Testis (tissue), 3 donors: Measurements from ENCODE around the gene NEK7. TPM values are rescaled to one million over a fixed set of nuclear protein-coding genes. Genes with fewer than 3 reads are reported as not detected.

Source experiments
- DNase-seq: peaks from one replicate; pipeline ENCODE4 v3.0.0-alpha.2; 2019
- H3K27ac ChIP-seq, 2 donors: fragments of 200-600 bp; sonication (generic); one replicate each; pipeline ENCODE4 v1.5.1; 2019
- H3K27me3 ChIP-seq: fragments of 200-600 bp; sonication (generic); one replicate; pipeline ENCODE4 v1.5.1; 2019
- H3K36me3 ChIP-seq: fragments of 200-600 bp; sonication (generic); one replicate; pipeline ENCODE4 v1.5.1; 2017; ENCODE audit warnings: low read depth; ENCODE audit errors: missing control alignments
- H3K4me1 ChIP-seq: fragments of 200-600 bp; sonication (generic); one replicate; pipeline ENCODE4 v1.5.1; 2019
- H3K4me3 ChIP-seq, 2 donors: fragments of 200-600 bp; sonication (generic); one replicate each; pipeline ENCODE4 v1.5.1; 2017 to 2019
- H3K9me3 ChIP-seq: fragments of 200-600 bp; sonication (generic); one replicate; pipeline ENCODE4 v1.5.1; 2017
- POLR2A ChIP-seq: fragments of 450-650 bp; IDR thresholded peaks from one replicate; pipeline ENCODE4 v1.6.1; 2017; ENCODE audit warnings: antibody characterized with exemption, mild to moderate bottlenecking, moderate library complexity
- WGBS, 2 donors: methylation state at CpG; one replicate each; pipeline ENCODE4 v1.1.5; 2018; 5-methylcytosine and 5-hydroxymethylcytosine counted together
- intact Hi-C: fragments of 100-400 bp; cut with DNase I; formaldehyde crosslinking; loops from one replicate; pipeline ENCODE4 v1.15.1; 2023; ENCODE audit warnings: low total_unique reads
- polyA plus RNA-seq: library from polyadenylated mRNA; stranded (reverse); fragments of 350-450 nt; fragmentation: Illumina TruSeq; extraction: RNeasy Lipid Tissue Mini Kit (QIAGEN cat#74804); gene quantifications from one replicate; pipeline ENCODE4 v1.2.3, GENCODE V29; 2014; ENCODE audit warnings: low read depth, low replicate concordance; ENCODE audit not compliant: insufficient read depth
- total RNA-seq, 2 donors: library from RNA; depleted of rRNA; stranded (reverse); fragments of >200 nt; gene quantifications; one replicate each; pipeline ENCODE4 v1.2.3, GENCODE V29; 2016
- TF ChIP-seq, protein P1 (sequence below), 3 experiments: fragments of 450-650 bp in 2 of 3; fragments of 200-600 bp in 1 of 3; sonication (generic) in 1 of 3; IDR thresholded peaks; one replicate each; pipeline ENCODE4 v1.5.1; 2016 to 2019; ENCODE audit warnings: antibody characterized with exemption in 3 of 3, mild to moderate bottlenecking in 2 of 3, moderate library complexity in 1 of 3

Gene NEK7
- total and polyA plus RNA-seq, 3 donors from 2014 or later = 22.1 to 59.3 (median 59.1) TPM

DNA sequence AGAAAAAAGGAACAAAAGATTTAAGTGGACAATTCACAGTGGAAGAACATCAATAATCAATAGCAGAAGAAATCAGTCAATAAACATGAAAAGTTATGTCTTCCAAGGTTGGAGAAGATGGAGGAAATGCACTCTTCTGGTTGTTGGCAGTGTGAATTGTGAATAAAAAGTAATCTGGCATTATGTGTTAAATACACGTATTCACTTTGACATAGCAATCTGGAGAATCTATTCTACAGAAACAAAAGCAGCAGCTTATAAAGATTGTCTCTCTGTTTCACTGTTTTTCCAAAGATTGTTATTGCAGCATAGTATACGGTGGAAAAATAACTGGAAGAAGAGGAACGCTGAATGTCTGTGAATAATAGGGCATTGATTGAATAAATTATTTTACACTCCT lies 169.4 kb downstream of the NEK7 start:
- intact Hi-C loops = no loop called here
- TF ChIP-seq, protein P1, sequence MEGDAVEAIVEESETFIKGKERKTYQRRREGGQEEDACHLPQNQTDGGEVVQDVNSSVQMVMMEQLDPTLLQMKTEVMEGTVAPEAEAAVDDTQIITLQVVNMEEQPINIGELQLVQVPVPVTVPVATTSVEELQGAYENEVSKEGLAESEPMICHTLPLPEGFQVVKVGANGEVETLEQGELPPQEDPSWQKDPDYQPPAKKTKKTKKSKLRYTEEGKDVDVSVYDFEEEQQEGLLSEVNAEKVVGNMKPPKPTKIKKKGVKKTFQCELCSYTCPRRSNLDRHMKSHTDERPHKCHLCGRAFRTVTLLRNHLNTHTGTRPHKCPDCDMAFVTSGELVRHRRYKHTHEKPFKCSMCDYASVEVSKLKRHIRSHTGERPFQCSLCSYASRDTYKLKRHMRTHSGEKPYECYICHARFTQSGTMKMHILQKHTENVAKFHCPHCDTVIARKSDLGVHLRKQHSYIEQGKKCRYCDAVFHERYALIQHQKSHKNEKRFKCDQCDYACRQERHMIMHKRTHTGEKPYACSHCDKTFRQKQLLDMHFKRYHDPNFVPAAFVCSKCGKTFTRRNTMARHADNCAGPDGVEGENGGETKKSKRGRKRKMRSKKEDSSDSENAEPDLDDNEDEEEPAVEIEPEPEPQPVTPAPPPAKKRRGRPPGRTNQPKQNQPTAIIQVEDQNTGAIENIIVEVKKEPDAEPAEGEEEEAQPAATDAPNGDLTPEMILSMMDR (IDR thresholded peaks at IDR 0.05) = no peak
- TF ChIP-seq POLR2A = no peak

DNA sequence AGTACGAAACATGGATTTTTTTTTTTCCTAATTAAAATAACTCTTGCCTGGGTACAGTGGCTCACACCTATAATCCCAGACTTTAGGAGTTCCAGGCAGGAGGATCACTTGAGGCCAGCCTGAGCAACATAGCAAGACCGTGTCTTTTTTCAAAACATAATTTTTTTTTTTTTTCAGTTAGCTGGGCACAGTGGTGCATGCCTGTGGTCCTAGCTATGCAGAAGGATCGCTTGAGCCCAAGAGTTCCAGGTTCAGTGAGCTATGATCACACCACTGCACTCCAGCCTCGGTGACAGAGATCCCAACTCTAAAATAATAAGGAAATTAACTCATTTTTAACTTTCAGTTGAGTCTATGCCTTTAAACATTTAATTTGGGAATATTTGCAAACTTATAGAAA lies 170.1 kb downstream of the NEK7 start:
- WGBS, 2 donors = 78 to 80% methylated on average over 4 of the region's 4 CpGs
- Histone ChIP-seq H3K4me3 (no peak overlapping the region), H3K27me3 (no peaks in the 10 kb centered on the region), H3K4me1 (no peaks in the 10 kb centered on the region), H3K27ac (no peak overlapping the region), H3K36me3 (no peaks in the 10 kb centered on the region), H3K9me3 (no peaks in the 10 kb centered on the region)
- intact Hi-C loops = no loop called here
- TF ChIP-seq, protein P1 (IDR thresholded peaks at IDR 0.05) = no peak
- no peak for TF ChIP-seq POLR2A
- DNase-seq = no peak

More for the DNA sequence above, 169.4 kb downstream of the NEK7 start:
- H3K4me3 ChIP-seq = no peak overlapping the region
- H3K9me3 ChIP-seq = no peaks in the 10 kb centered on the region
- H3K27me3 ChIP-seq = no peaks in the 10 kb centered on the region
- H3K4me1 ChIP-seq = no peaks in the 10 kb centered on the region
- 72 to 78% methylated on average over 3 of the region's 3 CpGs for WGBS, 2 donors
- H3K36me3 ChIP-seq = no peaks in the 10 kb centered on the region
- H3K27ac ChIP-seq = no peak overlapping the region
- no peak for DNase-seq

DNA sequence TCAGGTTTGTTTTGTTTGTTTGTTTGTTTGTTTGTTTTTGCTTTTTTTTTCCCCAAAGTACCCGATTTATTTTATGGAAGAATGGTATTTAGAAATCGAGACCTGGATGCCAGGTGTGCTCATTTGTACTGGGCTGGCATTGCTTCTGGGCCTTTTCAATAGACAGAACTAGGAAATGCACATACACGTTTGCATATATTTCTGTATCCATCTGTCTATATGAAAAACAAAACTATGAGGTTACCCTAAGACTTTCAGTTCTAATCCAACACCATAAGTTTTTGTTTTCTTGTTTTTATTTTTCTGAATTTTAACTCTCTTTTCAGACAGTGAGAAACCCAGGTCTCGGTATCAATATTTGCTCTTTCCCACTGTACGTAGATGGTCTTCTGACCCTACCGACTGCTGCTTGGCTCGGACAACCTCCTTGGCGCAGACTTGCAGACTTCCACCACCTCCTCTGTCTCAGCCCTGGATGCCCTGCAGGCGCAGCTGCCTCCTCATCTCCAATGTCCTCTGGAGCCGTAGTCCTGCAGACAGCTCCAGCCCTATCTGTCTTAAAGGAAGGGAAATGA lies 171.7 kb downstream of the NEK7 start:
- Histone ChIP-seq H3K36me3 (no peaks in the 10 kb centered on the region), H3K27ac (no peak overlapping the region), H3K27me3 (no peaks in the 10 kb centered on the region), H3K9me3 (no peaks in the 10 kb centered on the region), H3K4me3 (no peak overlapping the region), H3K4me1 (no peaks in the 10 kb centered on the region)
- no peak for TF ChIP-seq POLR2A
- TF ChIP-seq, protein P1 (IDR thresholded peaks at IDR 0.05) = no peak
- intact Hi-C loops = no loop called here
- 90 to 93% methylated on average over 10 of the region's 10 CpGs for WGBS, 2 donors
- no peak for DNase-seq

DNA sequence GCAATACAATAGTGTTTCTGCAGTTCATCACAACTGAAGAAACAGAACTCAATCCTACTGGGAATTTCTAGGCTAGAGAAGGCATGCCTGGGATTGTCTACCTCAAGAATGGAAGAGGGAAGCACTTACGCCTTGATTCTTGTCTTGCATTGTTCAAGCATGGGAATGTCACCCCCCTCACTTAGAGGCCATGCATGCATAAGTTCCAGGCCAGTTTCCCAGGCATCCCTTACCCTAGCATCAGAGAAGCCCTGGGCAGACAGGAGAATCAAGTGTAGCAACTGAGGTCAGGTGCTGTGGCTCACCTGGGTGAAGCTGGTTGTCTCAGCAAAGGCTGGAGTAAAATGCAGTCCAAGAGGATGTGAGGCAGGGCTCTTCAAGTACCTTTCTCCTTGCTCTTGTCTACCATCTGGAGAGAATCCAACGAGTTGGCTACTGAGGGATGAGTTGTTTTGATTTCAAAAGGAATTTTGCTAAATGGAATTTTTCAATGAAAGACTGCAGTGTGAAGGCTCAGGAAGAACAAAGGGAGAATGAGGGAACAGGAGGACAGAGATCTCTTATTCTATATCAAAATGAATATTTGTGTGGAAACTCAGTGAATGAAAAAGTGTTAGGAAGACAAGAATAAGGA lies 174.3 kb downstream of the NEK7 start:
- WGBS, 2 donors = 68 to 82% methylated on average over 2 of the region's 2 CpGs
- DNase-seq = no peak
- intact Hi-C loops = no loop called here

More for the DNA sequence above, 174.3 kb downstream of the NEK7 start:
- TF ChIP-seq, protein P1 (IDR thresholded peaks at IDR 0.05) = no peak
- TF ChIP-seq POLR2A = no peak
- H3K27ac ChIP-seq = no peak overlapping the region
- no peaks in the 10 kb centered on the region for H3K27me3 ChIP-seq
- no peaks in the 10 kb centered on the region for H3K9me3 ChIP-seq
- no peaks in the 10 kb centered on the region for H3K36me3 ChIP-seq
- no peaks in the 10 kb centered on the region for H3K4me1 ChIP-seq
- no peak overlapping the region for H3K4me3 ChIP-seq
